HG02759 (cell line): Measurements from ENCODE around the gene PAEP.
"Not testable (repeated sequence)": the region's sequence is repeated elsewhere in the genome, so short reads cannot be mapped to it uniquely, and the experiment has no call there.

Experiments
- ATAC-seq: cut with Tn5 transposase; IDR thresholded peaks from one replicate; pipeline ENCODE4 v1.9.1; 2021; ENCODE audit warnings: mild to moderate bottlenecking, moderate library complexity; ENCODE audit not compliant: unreplicated experiment

PAEP gene

DNA sequence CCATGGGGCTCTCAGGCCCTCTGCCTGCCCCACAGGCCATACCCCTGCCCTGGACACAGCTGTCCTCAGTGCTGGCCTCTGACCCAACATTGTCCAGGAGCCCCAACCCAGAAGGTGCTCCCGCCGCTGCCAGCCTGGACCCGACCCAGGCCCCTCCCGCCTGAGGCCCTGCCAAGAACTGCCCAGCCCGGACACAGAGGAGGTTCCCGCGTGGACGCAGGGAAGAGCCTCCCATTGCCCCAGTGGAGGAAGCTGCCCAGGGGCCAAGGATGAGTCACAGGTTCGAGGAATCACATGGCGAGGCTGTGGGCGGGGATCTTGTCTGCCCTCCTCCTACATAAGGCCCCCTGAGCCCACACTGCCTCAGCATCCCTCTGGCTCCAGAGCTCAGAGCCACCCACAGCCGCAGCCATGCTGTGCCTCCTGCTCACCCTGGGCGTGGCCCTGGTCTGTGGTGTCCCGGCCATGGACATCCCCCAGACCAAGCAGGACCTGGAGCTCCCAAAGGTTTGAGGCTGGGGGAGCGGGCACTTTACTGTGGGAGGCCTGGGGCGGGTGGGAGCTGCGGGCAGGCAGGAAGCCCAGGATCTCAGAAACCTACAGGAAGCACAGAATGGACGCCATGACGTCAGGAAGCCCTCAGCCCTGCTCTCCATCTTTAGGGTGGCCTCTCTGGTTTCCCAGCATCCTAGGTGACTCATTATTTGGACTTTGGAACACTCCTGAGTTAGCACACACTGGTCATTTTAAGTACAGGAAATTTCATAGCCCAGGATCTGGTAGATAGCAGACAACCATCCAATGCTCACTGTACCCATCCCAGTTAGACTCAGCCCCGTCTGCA lies at the start of gene PAEP:
TSS of gene PAEP (plus strand) at position 366 of the 844 bp plus-strand sequence.
- no peak for ATAC-seq

DNA sequence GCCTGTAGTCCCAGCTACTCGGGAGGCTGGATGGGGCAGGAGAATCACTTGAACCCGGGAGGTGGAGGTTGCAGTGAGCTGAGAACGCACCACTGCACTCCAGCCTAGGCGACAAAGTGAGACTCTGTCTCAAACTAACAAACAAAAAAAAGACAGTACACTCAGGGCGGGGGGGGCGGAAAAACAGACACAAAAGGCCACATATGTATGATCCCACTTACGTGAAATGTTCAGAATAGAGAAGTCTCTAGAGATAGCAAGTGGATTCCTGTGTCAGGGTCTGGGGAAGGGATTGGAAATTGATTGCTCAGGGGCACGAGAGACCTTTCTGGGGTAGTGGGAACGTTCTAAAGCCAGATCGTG lies 49.3 kb upstream of the PAEP start:
- ATAC-seq, result no peak

DNA sequence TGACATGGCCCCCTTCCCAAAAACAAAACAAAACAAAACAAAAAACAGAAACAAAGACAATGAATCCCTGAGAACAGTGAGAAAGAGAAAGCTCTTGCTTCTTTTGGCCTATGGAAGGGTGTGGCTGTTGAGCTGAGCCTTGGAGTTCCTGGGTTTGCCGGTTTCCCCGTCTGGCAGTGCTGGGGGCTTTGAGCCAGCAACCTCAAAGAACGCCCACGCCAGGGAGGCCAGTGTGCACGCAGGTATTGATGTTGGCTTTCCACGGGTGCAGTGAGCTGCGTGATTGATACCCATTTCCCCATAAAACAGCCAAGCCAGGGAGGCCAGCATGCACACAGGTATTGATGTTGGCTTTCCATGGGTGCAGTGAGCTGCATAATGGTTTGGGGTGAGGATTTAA lies 48.7 kb upstream of the PAEP start:
- ATAC-seq, result no peak

DNA sequence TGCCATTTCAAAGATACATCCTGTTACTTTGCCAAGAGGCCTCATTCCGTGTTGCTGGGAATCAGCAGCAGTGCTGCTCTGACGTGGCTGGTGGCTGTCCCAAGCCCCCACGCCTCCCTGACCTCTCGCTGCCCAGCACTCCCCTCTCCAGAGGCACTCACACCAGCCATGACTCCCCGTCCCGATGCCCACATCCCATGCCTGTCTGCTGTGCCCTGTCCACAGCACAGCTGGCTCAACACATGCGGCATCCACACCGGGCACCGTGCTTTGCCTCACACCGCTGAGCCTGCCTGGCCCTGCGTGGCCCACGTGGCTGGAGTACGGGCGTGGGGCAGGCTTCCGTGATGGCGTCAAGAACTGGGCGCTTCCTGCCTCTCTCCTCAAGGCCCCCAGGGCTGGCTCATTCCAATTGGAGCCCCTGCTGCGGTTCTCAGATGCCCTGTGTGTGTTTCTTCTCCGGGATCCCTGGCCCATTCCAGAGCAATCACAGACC lies 48.2 kb upstream of the PAEP start:
- ATAC-seq, result no peak

DNA sequence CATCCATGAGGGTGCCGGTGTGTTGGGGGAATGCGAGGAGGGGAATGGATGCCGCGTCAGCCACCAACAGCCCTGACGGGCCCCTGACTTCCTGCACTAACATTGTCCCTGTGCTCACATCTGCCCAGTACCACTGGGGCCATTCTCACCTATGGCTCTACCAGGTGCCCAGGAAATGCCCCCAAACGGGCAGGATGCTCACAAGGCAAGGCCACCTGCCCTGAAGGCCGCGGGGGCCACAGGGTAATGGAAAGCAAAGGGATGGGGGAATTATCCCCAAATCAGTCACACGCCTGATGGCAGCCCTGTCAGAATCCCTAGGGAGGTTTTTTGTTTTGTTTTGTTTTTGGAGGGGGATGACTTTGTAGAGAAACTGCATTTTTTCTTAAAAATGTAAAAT lies 47.6 kb upstream of the PAEP start:
- ATAC-seq, result not testable (repeated sequence)

DNA sequence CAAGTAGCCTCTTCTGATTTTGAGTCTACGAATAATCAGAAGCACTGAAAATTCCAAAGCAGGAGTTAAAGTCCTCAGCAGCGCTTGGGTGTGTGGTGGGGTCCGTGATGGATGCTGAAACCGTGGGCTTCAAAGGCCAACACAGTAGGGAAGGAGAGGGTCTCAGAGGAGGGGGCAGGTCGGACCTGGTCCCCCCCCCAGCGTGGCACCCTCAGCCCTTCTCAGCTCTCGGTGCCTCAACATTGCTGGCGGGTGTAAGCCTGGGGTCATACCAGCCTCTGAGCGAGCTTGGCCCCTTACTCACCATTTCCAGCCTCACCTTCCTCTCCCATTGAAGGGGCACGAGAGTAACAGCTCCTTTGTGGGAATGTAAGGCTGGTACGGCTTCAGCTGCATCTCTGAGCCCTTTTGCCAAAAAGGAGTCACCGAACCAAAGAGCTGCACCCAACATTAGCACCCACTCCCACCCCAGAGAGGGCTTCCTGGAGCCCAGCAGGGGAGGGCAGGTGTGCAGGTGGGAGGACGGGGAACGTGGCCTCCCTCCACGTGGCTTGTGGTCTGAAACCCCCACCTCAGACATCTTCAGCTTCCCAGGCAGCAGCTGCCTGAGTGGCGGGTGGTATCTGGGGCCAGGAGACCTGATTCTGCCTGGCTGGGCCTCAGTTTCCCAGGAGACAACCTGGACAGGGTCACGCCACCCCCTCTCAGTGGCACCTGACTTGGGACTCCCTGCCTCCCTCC lies 47.0 kb upstream of the PAEP start:
- no peak for ATAC-seq

DNA sequence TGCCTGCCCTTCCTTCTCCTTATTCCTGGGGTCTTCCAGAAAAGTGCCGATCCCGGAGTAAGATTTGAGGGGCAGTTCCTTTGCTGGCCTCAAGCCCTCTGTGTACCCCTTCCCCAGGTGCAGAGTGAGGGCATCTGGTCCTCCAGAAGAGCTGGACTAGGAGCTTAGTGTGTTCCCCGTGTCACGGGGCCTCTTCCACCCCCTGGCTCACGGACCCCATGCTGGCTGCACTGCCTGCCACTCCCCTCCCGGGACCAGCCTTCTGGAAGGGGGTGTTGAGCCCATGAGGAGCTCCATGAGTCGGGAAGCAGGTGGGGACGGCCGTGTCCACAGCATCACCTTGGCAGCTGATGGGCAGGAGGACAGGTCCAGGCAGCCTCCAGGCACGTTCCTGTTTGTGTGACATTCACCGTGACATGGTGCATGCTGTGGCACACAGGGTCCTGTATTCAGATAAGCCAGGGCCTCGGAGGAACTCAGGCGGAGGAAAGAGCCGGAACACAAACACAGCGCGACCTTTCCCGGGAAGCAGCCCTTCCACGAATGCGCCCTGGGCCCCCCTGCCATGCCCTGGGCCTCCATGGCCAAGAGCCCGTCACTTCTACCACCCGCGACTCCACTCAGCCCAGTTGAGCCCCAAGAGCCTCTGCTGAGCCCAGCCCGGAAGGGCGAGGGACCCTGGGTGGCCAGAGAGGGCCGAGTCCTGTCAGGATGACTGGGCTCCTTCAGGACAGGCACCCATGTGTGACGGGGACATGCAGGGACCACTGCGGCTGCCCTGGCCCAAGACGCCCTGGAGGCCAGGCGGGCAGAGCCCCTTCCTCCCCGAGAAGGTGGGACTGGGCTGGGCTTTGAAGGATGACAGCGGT lies 46.2 kb upstream of the PAEP start:
- ATAC-seq, result no peak

DNA sequence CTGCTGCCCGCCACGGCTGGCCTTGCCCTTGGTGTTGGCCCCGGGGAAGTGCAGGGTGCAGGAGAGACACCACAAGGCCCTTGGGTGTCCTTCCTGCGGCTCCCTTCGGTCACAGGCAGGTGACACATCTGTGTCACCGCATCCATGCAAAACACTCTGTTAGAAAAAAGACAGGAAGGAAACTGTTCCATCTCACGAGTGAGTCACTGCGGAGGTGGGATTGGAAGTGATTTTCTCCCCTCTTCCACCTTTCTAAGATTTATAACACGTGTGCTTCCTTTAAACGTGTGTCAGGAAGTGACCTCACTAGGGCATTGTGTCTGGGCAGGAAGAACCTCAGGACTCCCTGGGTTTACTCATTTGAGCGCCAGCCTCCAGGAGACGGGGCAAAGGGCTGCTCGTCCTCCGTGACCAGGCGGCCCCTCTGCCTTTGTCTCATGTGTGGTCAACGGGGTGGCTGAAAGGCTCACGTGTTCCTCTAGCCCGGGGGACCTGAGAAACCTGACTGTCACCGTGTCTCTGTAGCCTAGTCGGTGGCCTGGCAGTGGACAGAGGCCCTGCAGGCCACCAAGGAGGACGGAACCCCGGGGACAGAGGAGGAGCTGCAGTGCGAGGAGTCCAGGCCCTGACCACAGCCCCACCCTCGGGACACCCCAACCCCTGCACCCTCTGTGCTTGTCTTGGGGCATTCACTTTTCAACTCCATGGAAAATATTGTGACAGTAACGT lies 45.3 kb upstream of the PAEP start:
- ATAC-seq, result no peak

DNA sequence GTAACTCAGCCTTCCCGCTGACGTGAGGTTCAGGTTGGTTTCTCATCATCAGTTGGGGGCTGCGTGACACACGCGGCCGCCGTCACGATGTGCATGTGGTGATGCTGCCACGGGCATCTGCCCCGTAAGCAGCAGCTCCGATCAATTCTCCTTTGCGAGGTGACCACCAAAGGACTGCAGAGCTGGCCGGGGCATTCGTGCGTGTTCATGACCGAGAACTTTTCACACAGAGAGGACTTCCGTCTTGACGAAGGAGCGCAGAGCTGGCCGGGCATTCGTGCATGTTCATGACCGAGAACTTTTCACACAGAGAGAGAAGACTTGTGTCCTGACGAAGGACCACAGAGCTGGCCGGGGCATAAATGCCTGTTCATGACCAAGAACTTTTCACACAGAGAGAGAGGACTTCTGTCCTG lies 44.1 kb upstream of the PAEP start:
- no peak for ATAC-seq

DNA sequence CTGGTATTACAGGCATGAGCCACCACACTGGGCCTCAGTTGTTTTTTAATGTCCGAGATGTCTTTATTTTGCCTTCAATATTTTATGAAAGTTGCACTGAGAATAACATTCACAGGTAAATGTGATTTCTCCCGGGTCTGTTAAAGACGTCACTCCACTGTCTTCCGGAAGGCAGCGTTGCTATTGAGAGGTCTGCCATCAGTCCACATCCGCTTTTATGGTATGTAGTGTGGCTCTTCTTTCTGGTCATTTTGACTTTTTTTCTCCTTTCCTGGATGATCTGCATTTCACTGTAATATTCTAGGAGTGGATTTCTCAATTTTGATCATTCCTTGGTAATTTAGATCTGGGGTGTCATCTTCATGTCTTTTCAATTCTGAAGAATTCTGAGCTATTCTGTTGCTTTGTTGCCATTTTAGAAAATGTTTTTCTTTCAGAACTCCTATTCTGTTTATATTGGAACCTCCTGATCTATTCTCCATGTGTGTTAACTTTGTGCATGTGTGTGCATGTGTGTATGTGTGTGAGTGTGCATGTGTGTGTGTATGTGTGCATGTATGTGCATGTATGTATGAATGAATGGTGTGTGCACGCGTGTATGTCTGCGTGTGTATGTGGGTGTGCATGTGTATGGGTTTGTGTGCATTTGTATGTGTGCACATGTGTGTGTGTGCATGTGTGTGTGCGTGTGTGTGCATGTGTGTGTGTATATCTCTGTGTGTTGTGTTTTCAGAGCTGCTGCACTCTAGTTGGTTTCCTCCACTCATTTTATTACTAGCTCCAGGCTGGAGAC lies 42.2 kb upstream of the PAEP start:
- no peak for ATAC-seq

DNA sequence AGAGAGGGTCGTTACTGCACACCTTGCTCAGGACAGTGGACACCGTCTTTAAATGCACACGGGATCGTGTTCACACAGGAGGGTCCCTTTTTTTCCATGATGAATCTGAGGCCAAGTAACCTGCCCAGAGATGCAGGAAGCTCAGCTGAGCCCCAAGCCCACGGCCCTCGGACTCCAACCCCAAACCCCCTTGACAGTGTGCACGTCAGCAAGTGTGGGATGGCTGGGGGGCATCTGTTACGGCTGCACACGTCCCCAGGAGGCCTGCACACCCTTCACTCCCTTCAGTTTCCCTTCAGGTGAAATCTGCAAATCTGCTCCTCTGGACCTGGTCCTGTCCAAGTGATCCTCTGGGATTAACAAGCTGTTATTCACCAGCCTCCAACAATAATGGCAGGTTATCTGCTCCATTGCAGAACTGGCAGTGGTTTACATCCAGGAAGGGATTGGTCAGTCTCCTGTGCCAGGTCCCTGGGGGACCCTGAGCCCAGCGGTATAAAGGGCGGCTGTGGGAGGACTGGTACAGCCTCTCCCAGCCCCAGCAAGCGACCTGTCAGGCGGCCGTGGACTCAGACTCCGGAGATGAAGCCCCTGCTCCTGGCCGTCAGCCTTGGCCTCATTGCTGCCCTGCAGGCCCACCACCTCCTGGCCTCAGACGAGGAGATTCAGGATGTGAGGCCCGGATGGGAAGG lies 40.5 kb upstream of the PAEP start, which contains the start of gene LCN1:
TSS of gene LCN1 (plus strand) at position 525 of the 692 bp plus-strand sequence. CDS start at position 583, 58 bp downstream.
- ATAC-seq, result no peak

DNA sequence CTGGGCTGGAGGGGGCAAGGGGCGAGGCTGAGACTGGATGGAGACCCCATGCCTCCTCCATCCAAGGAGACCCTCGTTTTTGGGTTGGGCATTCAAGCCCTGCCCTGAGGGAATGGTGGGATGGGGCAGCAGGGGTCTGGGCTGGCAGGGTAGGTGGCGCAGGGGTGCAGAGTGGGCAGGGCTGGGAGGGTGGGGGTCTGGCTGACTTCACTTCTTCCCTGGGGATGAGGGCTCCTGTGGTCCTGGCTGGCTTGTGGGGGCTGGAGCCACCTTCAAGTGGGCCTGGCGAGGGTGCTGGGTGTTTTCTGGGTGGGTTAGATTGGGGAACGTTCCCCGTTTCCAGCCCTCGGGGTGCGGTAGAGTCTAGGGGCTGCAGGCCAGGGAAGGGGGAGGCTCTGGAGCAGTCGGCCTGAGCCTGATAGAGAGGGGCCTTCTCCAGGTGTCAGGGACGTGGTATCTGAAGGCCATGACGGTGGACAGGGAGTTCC lies 39.9 kb upstream of the PAEP start:
- no peak for ATAC-seq

DNA sequence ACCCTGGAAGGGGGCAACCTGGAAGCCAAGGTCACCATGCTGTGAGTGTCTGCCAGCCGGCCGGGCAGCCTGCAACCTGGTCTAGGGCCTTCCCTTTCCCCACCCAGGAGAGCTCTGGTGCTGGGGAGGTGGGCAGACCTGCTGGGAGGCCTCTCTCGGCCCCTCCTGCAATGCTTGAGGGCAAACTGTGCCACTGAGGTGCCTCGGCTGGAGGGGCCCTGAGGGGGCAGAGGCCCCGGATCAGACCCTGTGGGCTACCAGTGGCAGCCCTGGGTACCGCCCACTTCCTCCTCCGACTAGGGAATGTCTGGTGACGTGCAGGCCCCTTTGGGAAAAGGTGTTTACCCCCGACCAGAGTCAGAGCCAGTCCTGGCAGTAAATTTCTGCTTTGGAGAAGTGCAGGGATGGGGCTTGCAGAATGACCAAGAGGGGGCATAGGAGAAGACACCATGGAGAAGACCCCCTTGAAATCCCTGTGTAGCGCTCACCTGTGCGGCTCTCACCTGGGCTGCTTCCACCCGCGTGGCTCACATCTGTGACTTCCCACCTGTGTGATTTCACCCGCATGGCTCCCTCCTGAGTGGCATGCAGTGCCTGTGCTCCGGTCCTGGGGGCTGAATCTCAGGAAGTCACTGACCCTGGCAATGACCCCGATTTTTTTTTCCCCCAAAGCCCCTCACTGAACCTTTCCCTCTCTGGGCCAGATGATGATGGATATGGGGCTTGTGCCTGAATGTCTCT lies 39.2 kb upstream of the PAEP start:
- ATAC-seq, result no peak

DNA sequence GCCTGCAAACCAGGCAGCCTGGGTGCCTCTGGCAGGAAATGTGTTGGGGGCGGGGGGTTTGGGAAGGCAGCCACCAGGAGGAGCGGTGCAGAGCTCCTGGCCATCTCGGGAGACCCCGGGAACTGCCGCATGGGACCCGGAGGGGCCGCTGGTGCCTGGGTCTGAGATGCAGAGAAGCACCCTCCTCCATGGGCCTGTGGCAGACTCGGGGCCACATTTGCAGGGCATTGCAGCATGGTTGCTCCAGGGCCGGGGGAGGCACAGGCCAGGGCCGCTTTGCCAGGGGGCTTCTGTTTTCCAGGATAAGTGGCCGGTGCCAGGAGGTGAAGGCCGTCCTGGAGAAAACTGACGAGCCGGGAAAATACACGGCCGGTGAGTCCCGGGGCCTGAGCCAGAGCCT lies 38.6 kb upstream of the PAEP start:
- no peak for ATAC-seq

DNA sequence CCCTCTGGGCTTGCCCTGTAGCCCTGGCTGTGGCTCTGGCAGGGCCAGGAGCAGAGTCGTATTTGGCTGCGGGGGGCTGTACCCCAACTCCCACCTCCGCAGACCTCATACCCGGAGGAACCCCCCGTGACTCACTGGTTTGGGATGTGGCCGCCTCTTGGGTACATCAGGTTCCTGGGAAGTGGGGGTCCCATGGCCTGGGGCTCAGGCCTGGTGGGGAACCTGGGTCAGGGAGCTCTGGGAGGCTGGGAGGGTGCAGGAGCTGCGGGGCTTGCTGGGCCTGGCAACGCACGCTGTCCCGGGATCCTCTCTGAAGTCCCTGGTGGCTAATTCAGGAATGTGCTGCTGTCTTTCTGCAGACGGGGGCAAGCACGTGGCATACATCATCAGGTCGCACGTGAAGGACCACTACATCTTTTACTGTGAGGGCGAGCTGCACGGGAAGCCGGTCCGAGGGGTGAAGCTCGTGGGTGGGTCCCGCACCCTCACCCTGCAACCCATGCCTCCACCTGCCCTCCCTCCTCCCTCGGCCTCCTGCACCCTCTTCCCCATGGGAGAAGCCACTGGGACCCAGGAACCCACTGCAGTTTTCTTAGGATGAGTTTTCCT lies 37.9 kb upstream of the PAEP start:
- ATAC-seq, result no peak

DNA sequence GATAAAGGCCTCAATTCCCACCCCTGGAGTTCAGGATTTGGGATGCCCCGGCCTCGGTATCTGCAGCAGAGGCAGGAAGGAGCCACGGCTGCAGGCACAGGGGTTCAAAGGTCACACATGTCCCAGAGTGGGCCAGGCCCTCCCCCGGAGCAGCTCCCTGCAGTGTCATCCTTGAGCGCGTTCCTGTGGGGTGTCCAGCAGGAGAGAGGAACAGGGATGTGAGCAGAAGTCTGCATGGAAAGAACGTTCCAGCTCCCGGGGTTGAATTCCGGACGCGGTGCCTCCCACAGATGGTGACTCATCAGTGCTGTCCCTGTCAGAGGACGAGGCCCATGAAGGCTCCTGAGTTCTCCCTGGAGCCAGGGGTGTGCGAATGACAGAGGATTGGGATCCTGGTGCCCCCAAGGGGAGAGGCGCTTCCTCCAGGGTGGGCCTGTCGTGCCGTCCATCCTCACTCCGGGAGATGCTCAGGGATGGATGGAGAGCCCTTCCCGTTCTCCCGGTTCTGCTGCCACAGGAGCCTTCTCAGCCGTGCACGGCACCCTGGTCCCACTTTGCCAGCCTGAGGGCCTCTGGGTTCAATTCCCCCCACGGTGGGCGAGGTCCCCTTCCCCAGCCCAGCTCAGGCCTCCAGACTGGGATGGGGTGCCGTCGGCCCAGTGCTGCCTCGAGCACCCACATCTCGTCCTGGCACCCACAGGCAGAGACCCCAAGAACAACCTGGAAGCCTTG lies 37.3 kb upstream of the PAEP start:
- no peak for ATAC-seq
